ENCODE measurements around the gene TADA3.
A peak's percentile ranks its signal among the peaks of the same experiment; 100 is the strongest.

Gene TADA3

GRCh38 chr3:9760779-9761505, 31.3 kb downstream of the TADA3 start:
- DNase-seq (no peak), ATAC-seq (no peak)

GRCh38 chr3:9757427-9757826, 34.8 kb downstream of the TADA3 start:
- DNase-seq (no peak), ATAC-seq (no peak)

GRCh38 chr3:9754678-9755077, 37.6 kb downstream of the TADA3 start:
- DNase-seq (no peak), ATAC-seq (no peak)

GRCh38 chr3:9750556-9751411, 41.5 kb downstream of the TADA3 start:
- ATAC-seq (no peak), DNase-seq (no peak)

- DNase-seq, result peak; percentile 96
- peak; percentile 96 for ATAC-seq
Measured at GRCh38 chr3:9749645-9750555, 42.4 kb downstream of the TADA3 start, which contains the start of gene OGG1. Gene OGG1 (plus strand): TSS chr3:9749952. CDS start chr3:9750287, 335 bp downstream.

- no peak for ATAC-seq
- no peak for DNase-seq
Measured at GRCh38 chr3:9749296-9749644, 43.0 kb downstream of the TADA3 start.

- DNase-seq (no peak), ATAC-seq (no peak)
Measured at GRCh38 chr3:9748031-9748430, 44.2 kb downstream of the TADA3 start.

GRCh38 chr3:9747267-9747666, 45.0 kb downstream of the TADA3 start:
- ATAC-seq (no peak), DNase-seq (no peak)

GRCh38 chr3:9746330-9746729, 45.9 kb downstream of the TADA3 start:
- peak; percentile 36 for DNase-seq

GRCh38 chr3:9745521-9745920, 46.8 kb downstream of the TADA3 start:
- DNase-seq, result no peak
- ATAC-seq, result no peak

More at GRCh38 chr3:9746330-9746729, 45.9 kb downstream of the TADA3 start:
- no peak for ATAC-seq

- DNase-seq (no peak), ATAC-seq (no peak)
Measured at GRCh38 chr3:9744162-9744561, 48.1 kb downstream of the TADA3 start.

- ATAC-seq (no peak), DNase-seq (no peak)
Measured at GRCh38 chr3:9743548-9743947, 48.7 kb downstream of the TADA3 start.

GRCh38 chr3:9742560-9742959, 49.7 kb downstream of the TADA3 start:
- DNase-seq (no peak), ATAC-seq (no peak)

GRCh38 chr3:9739181-9739580, 53.1 kb downstream of the TADA3 start:
- DNase-seq (no peak), ATAC-seq (no peak)

- ATAC-seq (peak; percentile 66), DNase-seq (no peak)
Measured at GRCh38 chr3:9736831-9737230, 55.4 kb downstream of the TADA3 start.

- DNase-seq (no peak), ATAC-seq (no peak)
Measured at GRCh38 chr3:9732740-9733115, 59.5 kb downstream of the TADA3 start.

- DNase-seq (peak; percentile 59), ATAC-seq (no peak)
Measured at GRCh38 chr3:9732080-9732739, 60.1 kb downstream of the TADA3 start.

- peak; percentile 98 for ATAC-seq
- peak; percentile 100 for DNase-seq
Measured at GRCh38 chr3:9731206-9732079, 60.8 kb downstream of the TADA3 start, which contains the start of gene BRPF1. Gene BRPF1 (plus strand): TSS chr3:9731735. CDS start chr3:9734141, 2,406 bp downstream.

- ATAC-seq (peak; percentile 41), DNase-seq (no peak)
Measured at GRCh38 chr3:9730657-9731205, 61.5 kb downstream of the TADA3 start.

Measured in stimulated activated naive CD8-positive, alpha-beta T cell treated with anti-CD3 and anti-CD28 coated beads, Interleukin-15, Interleukin-2, amounts not matched to agents 100 U/mL and 50 U/mL, for 24 hours (primary cell).